ENCODE data around the gene DDX46.

GRCh38 chr5:134777366-134777765, 18.8 kb downstream of the DDX46 start:
- TF ChIP-seq CTCF (IDR thresholded peaks at IDR 0.05), result no peak
- no peak for TF ChIP-seq EZH2 (IDR thresholded peaks at IDR 0.05)
- TF ChIP-seq EZH2phosphoT487 (IDR thresholded peaks at IDR 0.05), result no peak
